GM10266 (cell line): Measurements from ENCODE around the gene TM9SF1.
"Not testable (repeated sequence)": the region's sequence is repeated elsewhere in the genome, so short reads cannot be mapped to it uniquely, and the experiment has no call there.

Source experiments
- DNase-seq: peaks from one replicate; pipeline ENCODE4 v3.0.0; 2012; ENCODE audit errors: extremely low spot score
- CTCF ChIP-seq: IDR thresholded peaks from 2 replicates; pipeline ENCODE4 v1.5.1; 2012; ENCODE audit warnings: mild to moderate bottlenecking, low read depth; ENCODE audit not compliant: control insufficient read depth, insufficient read depth; ENCODE audit errors: missing control alignments

TM9SF1 gene

GRCh38 chr14:24232121-24232644, 36.9 kb upstream of the TM9SF1 start, which contains the start of gene NEDD8:
NEDD8 (minus strand) TSS chr14:24232367; CDS start chr14:24232267, 100 bp downstream.
- peak; percentile 80 for DNase-seq
- TF ChIP-seq CTCF: no peak

- peak; percentile 35 for DNase-seq
- TF ChIP-seq CTCF: no peak
These were observed 36.3 kb upstream of the TM9SF1 start for GRCh38 chr14:24231263-24232120.

- TF ChIP-seq CTCF: no peak
- no peak for DNase-seq
These were observed 33.7 kb upstream of the TM9SF1 start for GRCh38 chr14:24228902-24229301.

GRCh38 chr14:24226473-24226872, 31.2 kb upstream of the TM9SF1 start:
- DNase-seq: no peak
- no peak for TF ChIP-seq CTCF

GRCh38 chr14:24224618-24225071, 29.4 kb upstream of the TM9SF1 start:
- no peak for TF ChIP-seq CTCF
- no peak for DNase-seq

GRCh38 chr14:24222987-24223386, 27.7 kb upstream of the TM9SF1 start:
- DNase-seq: not testable (repeated sequence)

GRCh38 chr14:24219521-24219920, 24.3 kb upstream of the TM9SF1 start:
- no peak for DNase-seq
- TF ChIP-seq CTCF: no peak
